Loucy (cell line): ENCODE data around the gene AFG3L2.

Source experiments
- EZH2phosphoT487 ChIP-seq: fragments of 200-600 bp; IDR thresholded peaks from 2 replicates; pipeline ENCODE4 v1.6.1; 2018; ENCODE audit warnings: antibody characterized with exemption, mild to moderate bottlenecking, moderate library complexity, borderline replicate concordance
- TF ChIP-seq, protein P1 (sequence below): fragments of 200-600 bp; sonication (generic); conservative IDR thresholded peaks from 2 replicates; pipeline ENCODE4 v1.5.1; 2014; ENCODE audit warnings: mild to moderate bottlenecking, antibody characterized with exemption, low read length

DNA sequence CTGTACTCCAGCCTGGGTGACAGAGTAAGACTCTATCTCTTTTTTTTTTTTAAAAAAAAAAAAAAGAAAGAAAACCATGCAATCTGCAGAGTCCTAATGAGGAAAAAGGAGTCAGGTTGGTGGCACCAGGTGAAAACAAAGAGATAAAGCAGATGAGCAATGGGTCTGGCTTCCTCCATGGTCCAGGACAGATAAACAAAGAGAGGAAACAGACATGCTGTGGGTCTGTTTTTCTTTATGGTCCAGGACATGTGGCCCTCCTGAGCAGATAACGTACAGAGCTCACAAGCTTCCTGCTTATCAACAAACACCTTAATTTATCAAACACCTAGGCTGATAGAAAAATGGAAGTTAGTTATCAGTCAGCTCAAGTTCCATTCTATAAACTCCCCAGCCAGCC is 93.4 kb downstream of the AFG3L2 start:
- TF ChIP-seq, protein P1, sequence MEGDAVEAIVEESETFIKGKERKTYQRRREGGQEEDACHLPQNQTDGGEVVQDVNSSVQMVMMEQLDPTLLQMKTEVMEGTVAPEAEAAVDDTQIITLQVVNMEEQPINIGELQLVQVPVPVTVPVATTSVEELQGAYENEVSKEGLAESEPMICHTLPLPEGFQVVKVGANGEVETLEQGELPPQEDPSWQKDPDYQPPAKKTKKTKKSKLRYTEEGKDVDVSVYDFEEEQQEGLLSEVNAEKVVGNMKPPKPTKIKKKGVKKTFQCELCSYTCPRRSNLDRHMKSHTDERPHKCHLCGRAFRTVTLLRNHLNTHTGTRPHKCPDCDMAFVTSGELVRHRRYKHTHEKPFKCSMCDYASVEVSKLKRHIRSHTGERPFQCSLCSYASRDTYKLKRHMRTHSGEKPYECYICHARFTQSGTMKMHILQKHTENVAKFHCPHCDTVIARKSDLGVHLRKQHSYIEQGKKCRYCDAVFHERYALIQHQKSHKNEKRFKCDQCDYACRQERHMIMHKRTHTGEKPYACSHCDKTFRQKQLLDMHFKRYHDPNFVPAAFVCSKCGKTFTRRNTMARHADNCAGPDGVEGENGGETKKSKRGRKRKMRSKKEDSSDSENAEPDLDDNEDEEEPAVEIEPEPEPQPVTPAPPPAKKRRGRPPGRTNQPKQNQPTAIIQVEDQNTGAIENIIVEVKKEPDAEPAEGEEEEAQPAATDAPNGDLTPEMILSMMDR: no peak
- TF ChIP-seq EZH2phosphoT487: no peak
